ENCODE results near the gene RNF168. TPM values are rescaled to one million over a fixed set of nuclear protein-coding genes. Genes with fewer than 3 reads are reported as not detected.

Gene RNF168
- total RNA-seq, 1 experiment from 2014 or later, result 65.5 TPM

DNA sequence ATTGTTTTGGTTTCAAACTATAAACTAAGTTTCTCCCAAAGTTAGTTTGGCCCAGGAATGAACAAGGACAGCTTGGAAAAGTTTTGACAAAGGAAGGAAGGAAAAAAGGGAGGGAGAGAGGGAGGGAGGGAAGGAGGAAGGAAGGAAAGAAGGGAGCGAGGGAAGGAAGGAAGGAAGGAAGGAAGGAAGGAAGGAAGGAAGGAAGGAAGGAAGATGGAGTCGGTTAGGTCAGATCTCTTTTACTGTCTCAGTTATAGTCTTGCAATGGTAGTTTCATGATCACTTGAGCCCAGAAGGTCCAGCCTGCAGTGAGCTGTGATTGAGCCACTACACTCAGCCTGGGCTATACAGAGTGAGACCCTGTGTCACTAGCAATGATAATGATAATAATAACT lies 59.1 kb downstream of the RNF168 start:
- no peaks in the 10 kb centered on the region for H3K23me2 ChIP-seq (ENCODE audit: insufficient read length, low read depth, low read length, poor library complexity, severe bottlenecking)
- H3K4ac ChIP-seq (ENCODE audit: low read depth, low read length), result no peak overlapping the region
- H3K4me2 ChIP-seq (ENCODE audit: insufficient read depth, insufficient read length, low read length), result no peak overlapping the region
- no peaks in the 10 kb centered on the region for H3K79me2 ChIP-seq (ENCODE audit: insufficient read depth, low read length)
- H2BK15ac ChIP-seq (ENCODE audit: low read depth, low read length), result no peak overlapping the region
- no peak overlapping the region for H2BK120ac ChIP-seq (ENCODE audit: low read depth, low read length, poor library complexity, severe bottlenecking)
- H2AK5ac ChIP-seq (ENCODE audit: insufficient read length, low read length), result no peak overlapping the region
- H3K9me3 ChIP-seq (ENCODE audit: control insufficient read depth, low read depth, low read length), result no peaks in the 10 kb centered on the region
- Mint-ChIP-seq H3K4me3 (no peak overlapping the region), H3K9me3 (no peaks in the 10 kb centered on the region), H3K36me3 (ENCODE audit: insufficient read depth in 1 of 3, low read depth in 3 of 3) (no peaks in the 10 kb centered on the region), H3K27me3 (ENCODE audit: low read depth) (peaks cover 1% of the 10 kb centered on the region; the same call in 1 of the 2 replicates), H3K4me1 (peaks cover 3 to 8% of the 10 kb centered on the region in 2 experiments; a peak in 1 of 4 replicates), H3K27ac (no peak overlapping the region)
- no peaks in the 10 kb centered on the region for H3K27me3 ChIP-seq (ENCODE audit: insufficient read depth, low read length)
- H3K27ac ChIP-seq (ENCODE audit: insufficient read length, low read depth, low read length), result no peak overlapping the region
- no peak overlapping the region for H4K8ac ChIP-seq (replicated peaks; ENCODE audit: insufficient read length, low read depth, low read length)
- no peaks in the 10 kb centered on the region for H3K4me1 ChIP-seq (ENCODE audit: insufficient read depth, low read length)
- no peak overlapping the region for H2BK12ac ChIP-seq (ENCODE audit: insufficient read length, low read depth, low read length)
- H3K79me1 ChIP-seq (ENCODE audit: insufficient read depth, low read depth, low read length, poor library complexity, severe bottlenecking), result no peaks in the 10 kb centered on the region
- H4K91ac ChIP-seq (ENCODE audit: insufficient read length, low read depth, low read length), result no peak overlapping the region
- H4K20me1 ChIP-seq (ENCODE audit: control insufficient read depth, insufficient read depth, insufficient read length), result no peaks in the 10 kb centered on the region
- TF ChIP-seq, protein P1, sequence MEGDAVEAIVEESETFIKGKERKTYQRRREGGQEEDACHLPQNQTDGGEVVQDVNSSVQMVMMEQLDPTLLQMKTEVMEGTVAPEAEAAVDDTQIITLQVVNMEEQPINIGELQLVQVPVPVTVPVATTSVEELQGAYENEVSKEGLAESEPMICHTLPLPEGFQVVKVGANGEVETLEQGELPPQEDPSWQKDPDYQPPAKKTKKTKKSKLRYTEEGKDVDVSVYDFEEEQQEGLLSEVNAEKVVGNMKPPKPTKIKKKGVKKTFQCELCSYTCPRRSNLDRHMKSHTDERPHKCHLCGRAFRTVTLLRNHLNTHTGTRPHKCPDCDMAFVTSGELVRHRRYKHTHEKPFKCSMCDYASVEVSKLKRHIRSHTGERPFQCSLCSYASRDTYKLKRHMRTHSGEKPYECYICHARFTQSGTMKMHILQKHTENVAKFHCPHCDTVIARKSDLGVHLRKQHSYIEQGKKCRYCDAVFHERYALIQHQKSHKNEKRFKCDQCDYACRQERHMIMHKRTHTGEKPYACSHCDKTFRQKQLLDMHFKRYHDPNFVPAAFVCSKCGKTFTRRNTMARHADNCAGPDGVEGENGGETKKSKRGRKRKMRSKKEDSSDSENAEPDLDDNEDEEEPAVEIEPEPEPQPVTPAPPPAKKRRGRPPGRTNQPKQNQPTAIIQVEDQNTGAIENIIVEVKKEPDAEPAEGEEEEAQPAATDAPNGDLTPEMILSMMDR (conservative IDR thresholded peaks at IDR 0.05), result no peak
- no peak overlapping the region for H2BK20ac ChIP-seq (ENCODE audit: low read depth, low read length, poor library complexity, severe bottlenecking)
- no peak overlapping the region for H3T11ph ChIP-seq (ENCODE audit: low read length)
- H3K56ac ChIP-seq (ENCODE audit: insufficient read length, low read depth, low read length), result no peak overlapping the region
- H3K23ac ChIP-seq (ENCODE audit: insufficient read length, low read depth, low read length), result no peak overlapping the region
- no peak overlapping the region for H3K9ac ChIP-seq (ENCODE audit: extremely low read depth, insufficient read length, low read length)
- H3K14ac ChIP-seq (ENCODE audit: insufficient read depth, low read length), result no peak overlapping the region
- no peak overlapping the region for H2BK5ac ChIP-seq (ENCODE audit: insufficient read length, low read length)
- DNase-seq, result no peak
- H4K5ac ChIP-seq (ENCODE audit: insufficient read length, low read depth, low read length), result no peak overlapping the region
- WGBS (ENCODE audit: extremely low coverage, insufficient read length, low lambda C conversion rate), result no CpG with 5 or more reads among the region's 2 CpGs
- H2AFZ ChIP-seq (ENCODE audit: low read length), result no peak overlapping the region
- no peak overlapping the region for H3K18ac ChIP-seq (ENCODE audit: insufficient read length, low read depth, low read length)

Measured in H9 (cell line).